Chondrocyte (in vitro differentiated cells): ENCODE results near the gene NSG2. TPM values are rescaled to one million over a fixed set of nuclear protein-coding genes. Genes with fewer than 3 reads are reported as not detected.

Experiments
- DNase-seq: peaks from one replicate; pipeline ENCODE4 v3.0.0; 2021; ENCODE audit warnings: mixed read lengths, low spot score
- H3K27ac Mint-ChIP-seq: one replicate; pipeline ENCODE4 v1.8.0; 2021; ENCODE audit warnings: mild to moderate bottlenecking, moderate library complexity, mixed read lengths; ENCODE audit not compliant: unreplicated experiment
- H3K27me3 Mint-ChIP-seq: 2 replicates; pipeline ENCODE4 v1.8.0; 2021; ENCODE audit warnings: low read depth, mixed read lengths
- H3K36me3 Mint-ChIP-seq: 2 replicates; pipeline ENCODE4 v1.8.0; 2021; ENCODE audit warnings: low read depth, mixed read lengths
- H3K4me1 Mint-ChIP-seq: 2 replicates; pipeline ENCODE4 v1.8.0; 2021; ENCODE audit warnings: low read depth, mild to moderate bottlenecking, mixed read lengths
- H3K4me3 Mint-ChIP-seq: one replicate; pipeline ENCODE4 v1.8.0; 2021; ENCODE audit warnings: mild to moderate bottlenecking, moderate library complexity, mixed read lengths; ENCODE audit not compliant: unreplicated experiment
- H3K9me3 Mint-ChIP-seq: 2 replicates; pipeline ENCODE4 v1.8.0; 2021; ENCODE audit warnings: low read depth, mixed read lengths
- CTCF ChIP-seq: fragments of 200-600 bp; sonication (generic); IDR thresholded peaks from 2 replicates; pipeline ENCODE4 v1.5.0; 2021; ENCODE audit warnings: antibody characterized with exemption, mild to moderate bottlenecking, moderate library complexity
- total RNA-seq: library from RNA; stranded (reverse); gene quantifications from 3 replicates; pipeline ENCODE4 v1.2.1, GENCODE V29; 2021

NSG2 gene
- total RNA-seq, 1 donor from 2014 or later: not detected

DNA sequence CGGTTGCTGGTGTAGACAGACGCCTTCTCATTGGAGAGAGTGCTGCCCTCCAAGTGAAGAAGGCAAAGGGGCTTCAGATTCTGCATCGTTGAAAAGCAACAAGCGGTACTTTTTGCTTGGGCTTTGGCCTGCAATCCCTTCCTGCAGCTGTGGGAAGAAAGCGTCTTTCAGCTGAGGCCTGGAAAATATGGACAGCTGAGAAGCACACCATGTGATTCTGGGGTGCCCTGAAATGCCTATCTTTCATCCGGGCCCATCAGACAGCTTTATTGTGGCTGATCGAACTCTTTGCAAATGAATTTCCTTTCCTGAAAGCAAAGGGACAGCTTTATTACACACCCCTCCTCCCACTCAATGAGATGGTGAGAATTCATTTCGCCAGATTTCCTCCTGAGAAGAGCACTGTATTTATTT is 74.0 kb downstream of the NSG2 start:
- Mint-ChIP-seq H3K4me1 (no peaks in the 10 kb centered on the region), H3K9me3 (peaks cover 7% of the 10 kb centered on the region), H3K27me3 (peaks cover 9% of the 10 kb centered on the region), H3K4me3 (no peak overlapping the region), H3K27ac (no peak overlapping the region), H3K36me3 (no peaks in the 10 kb centered on the region)
- DNase-seq: no peak
- TF ChIP-seq CTCF: no peak

- H3K27ac Mint-ChIP-seq: no peak overlapping the region
- DNase-seq: no peak
- H3K36me3 Mint-ChIP-seq: no peaks in the 10 kb centered on the region
- TF ChIP-seq CTCF: no peak
- peaks cover 3% of the 10 kb centered on the region for H3K27me3 Mint-ChIP-seq
- peaks cover 10% of the 10 kb centered on the region for H3K9me3 Mint-ChIP-seq
- H3K4me1 Mint-ChIP-seq: no peaks in the 10 kb centered on the region
- H3K4me3 Mint-ChIP-seq: no peak overlapping the region
These were observed 75.0 kb downstream of the NSG2 start for GRCh38 chr5:174120401-174121005.

DNA sequence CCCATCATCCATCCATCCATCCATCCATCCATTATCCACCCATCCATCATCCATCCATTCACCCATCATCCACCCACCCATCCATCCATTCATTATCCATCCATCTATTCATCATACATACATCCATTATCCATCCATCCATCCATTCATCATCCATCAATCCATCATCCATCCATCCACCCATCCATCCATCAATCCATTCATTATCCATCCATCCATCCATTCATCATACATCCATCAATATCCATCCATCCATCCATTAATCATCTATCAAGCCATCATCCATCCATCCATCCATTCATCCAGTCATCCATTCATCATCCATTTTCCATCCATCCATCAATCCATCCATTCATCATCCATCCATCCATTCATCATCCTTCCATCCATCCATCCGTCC is 89.0 kb downstream of the NSG2 start:
- H3K27ac Mint-ChIP-seq: no peak overlapping the region
- H3K4me1 Mint-ChIP-seq: no peaks in the 10 kb centered on the region
- H3K36me3 Mint-ChIP-seq: no peaks in the 10 kb centered on the region

DNA sequence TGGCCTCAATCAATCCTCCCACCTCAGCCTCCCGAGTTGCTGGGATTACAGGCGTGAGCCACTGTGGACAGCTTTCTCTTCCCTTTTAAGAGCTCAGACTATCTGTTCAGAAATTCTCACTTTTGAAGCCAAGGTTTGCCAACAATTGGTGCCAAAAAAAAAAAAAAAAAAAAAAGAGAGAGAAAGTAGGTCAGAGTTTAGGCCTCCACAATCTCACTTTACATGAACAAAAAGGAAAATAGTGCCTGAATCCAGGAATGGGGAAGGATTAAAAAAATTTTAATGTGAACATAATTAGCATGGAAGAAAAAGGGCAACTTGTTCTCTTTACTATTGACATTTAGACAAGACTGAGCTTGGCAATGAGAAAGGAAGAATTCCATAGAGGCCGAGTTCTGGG is 94.1 kb downstream of the NSG2 start:
- Mint-ChIP-seq H3K27ac (no peak overlapping the region), H3K4me1 (no peaks in the 10 kb centered on the region), H3K9me3 (no peaks in the 10 kb centered on the region), H3K27me3 (peaks cover 6% of the 10 kb centered on the region), H3K36me3 (no peaks in the 10 kb centered on the region), H3K4me3 (no peak overlapping the region)
- TF ChIP-seq CTCF: no peak
- DNase-seq: no peak

More for the DNA sequence above, 89.0 kb downstream of the NSG2 start:
- DNase-seq: no peak
- H3K27me3 Mint-ChIP-seq: peaks cover 2% of the 10 kb centered on the region
- H3K9me3 Mint-ChIP-seq: peaks cover 9% of the 10 kb centered on the region
- H3K4me3 Mint-ChIP-seq: no peak overlapping the region
- TF ChIP-seq CTCF: no peak

GRCh38 chr5:174140452-174141020 is 95.0 kb downstream of the NSG2 start:
- no peaks in the 10 kb centered on the region for H3K9me3 Mint-ChIP-seq

More at GRCh38 chr5:174140452-174141020, 95.0 kb downstream of the NSG2 start:
- peaks cover 13% of the 10 kb centered on the region for H3K27me3 Mint-ChIP-seq
- no peak for DNase-seq
- H3K4me1 Mint-ChIP-seq: no peaks in the 10 kb centered on the region
- H3K4me3 Mint-ChIP-seq: no peak overlapping the region
- no peaks in the 10 kb centered on the region for H3K36me3 Mint-ChIP-seq
- H3K27ac Mint-ChIP-seq: no peak overlapping the region
- TF ChIP-seq CTCF: no peak
